Measurements from ENCODE around the gene TMEM17. TPM values are rescaled to one million over a fixed set of nuclear protein-coding genes. Genes with fewer than 3 reads are reported as not detected.

TMEM17 gene
- total RNA-seq, 1 experiment from 2014 or later: 3.3 TPM

- CTCF ChIA-PET: no interaction called here
- H3K4me1 Mint-ChIP-seq (ENCODE audit: low read depth, unreplicated experiment): peaks cover 31% of the 10 kb centered on the region
- no peak for TF ChIP-seq CTCF (IDR thresholded peaks at IDR 0.05; ENCODE audit: unreplicated experiment)
- DNase-seq: no peak
- H3K27ac Mint-ChIP-seq (ENCODE audit: unreplicated experiment): no peak overlapping the region
- no TSS peak for BruUV-seq (replicated peaks)
- intact Hi-C loops (cut with micrococcal nuclease; ENCODE audit: unreplicated experiment): no loop called here
- H3K9me3 Mint-ChIP-seq (ENCODE audit: low read depth, unreplicated experiment): no peaks in the 10 kb centered on the region
- no peak overlapping the region for H3K4me3 Mint-ChIP-seq (ENCODE audit: low read depth, unreplicated experiment)
- H3K36me3 Mint-ChIP-seq (ENCODE audit: insufficient read depth, unreplicated experiment): no peaks in the 10 kb centered on the region
- H3K27me3 Mint-ChIP-seq (ENCODE audit: unreplicated experiment): no peaks in the 10 kb centered on the region
These were observed 44.9 kb downstream of the TMEM17 start for GRCh38 chr2:62461017-62461553.

GRCh38 chr2:62460175-62460574 lies 45.8 kb downstream of the TMEM17 start:
- Mint-ChIP-seq H3K4me3 (ENCODE audit: low read depth, unreplicated experiment) (no peak overlapping the region), H3K36me3 (ENCODE audit: insufficient read depth, unreplicated experiment) (no peaks in the 10 kb centered on the region), H3K27me3 (ENCODE audit: unreplicated experiment) (no peaks in the 10 kb centered on the region), H3K9me3 (ENCODE audit: low read depth, unreplicated experiment) (no peaks in the 10 kb centered on the region), H3K27ac (ENCODE audit: unreplicated experiment) (no peak overlapping the region), H3K4me1 (ENCODE audit: low read depth, unreplicated experiment) (peaks cover 32% of the 10 kb centered on the region)
- no peak for DNase-seq
- CTCF ChIA-PET: no interaction called here
- intact Hi-C loops (cut with micrococcal nuclease; ENCODE audit: unreplicated experiment): no loop called here
- no peak for TF ChIP-seq CTCF (IDR thresholded peaks at IDR 0.05; ENCODE audit: unreplicated experiment)
- no TSS peak for BruUV-seq (replicated peaks)

GRCh38 chr2:62459672-62460071 lies 46.3 kb downstream of the TMEM17 start:
- H3K4me1 Mint-ChIP-seq (ENCODE audit: low read depth, unreplicated experiment): peaks cover 27% of the 10 kb centered on the region
- H3K9me3 Mint-ChIP-seq (ENCODE audit: low read depth, unreplicated experiment): no peaks in the 10 kb centered on the region
- no peak overlapping the region for H3K4me3 Mint-ChIP-seq (ENCODE audit: low read depth, unreplicated experiment)
- no TSS peak for BruUV-seq (replicated peaks)
- intact Hi-C loops (cut with micrococcal nuclease; ENCODE audit: unreplicated experiment): loop anchor here (5.0 kb wide), 3 partner anchors 203 to 268 kb away; partner anchors contain the start of gene EHBP1
- no peaks in the 10 kb centered on the region for H3K36me3 Mint-ChIP-seq (ENCODE audit: insufficient read depth, unreplicated experiment)
- CTCF ChIA-PET: no interaction called here
- H3K27me3 Mint-ChIP-seq (ENCODE audit: unreplicated experiment): no peaks in the 10 kb centered on the region
- DNase-seq: no peak
- no peak overlapping the region for H3K27ac Mint-ChIP-seq (ENCODE audit: unreplicated experiment)
- no peak for TF ChIP-seq CTCF (IDR thresholded peaks at IDR 0.05; ENCODE audit: unreplicated experiment)

GRCh38 chr2:62459106-62459505 lies 46.9 kb downstream of the TMEM17 start:
- intact Hi-C loops (cut with micrococcal nuclease; ENCODE audit: unreplicated experiment): loop anchor here (5.0 kb wide), 3 partner anchors 203 to 268 kb away; partner anchors contain the start of gene EHBP1
- BruUV-seq (replicated peaks): no TSS peak
- H3K27ac Mint-ChIP-seq (ENCODE audit: unreplicated experiment): no peak overlapping the region
- CTCF ChIA-PET: no interaction called here
- no peaks in the 10 kb centered on the region for H3K36me3 Mint-ChIP-seq (ENCODE audit: insufficient read depth, unreplicated experiment)
- H3K27me3 Mint-ChIP-seq (ENCODE audit: unreplicated experiment): no peaks in the 10 kb centered on the region
- DNase-seq: no peak
- no peak for TF ChIP-seq CTCF (IDR thresholded peaks at IDR 0.05; ENCODE audit: unreplicated experiment)
- H3K4me1 Mint-ChIP-seq (ENCODE audit: low read depth, unreplicated experiment): peaks cover 21% of the 10 kb centered on the region
- no peak overlapping the region for H3K4me3 Mint-ChIP-seq (ENCODE audit: low read depth, unreplicated experiment)
- H3K9me3 Mint-ChIP-seq (ENCODE audit: low read depth, unreplicated experiment): no peaks in the 10 kb centered on the region

All from Calu3 (cell line).